ENCODE results near the gene KRT2.

GRCh38 chr12:52675301-52675701, 23.3 kb upstream of the KRT2 start:
- TF ChIP-seq TEAD2 (tag; IDR thresholded peaks at IDR 0.05) (no peak), SFPQ (IDR thresholded peaks at IDR 0.05; ENCODE audit: low read depth, low read length) (no peak), HMBOX1 (IDR thresholded peaks at IDR 0.05) (no peak), SP1 (CRISPR knock-in tag; IDR thresholded peaks at IDR 0.05) (no peak), POLR3G (IDR thresholded peaks at IDR 0.05; ENCODE audit: extremely low read depth, insufficient read length, insufficient replicate concordance) (no peak), XRCC5 (IDR thresholded peaks at IDR 0.05; ENCODE audit: low read depth, low read length) (no peak)

Measured in K562 (cell line).